GM10248 (cell line): ENCODE results near the gene SH2D3C.

Experiments used
- CTCF ChIA-PET: fragments of 300-600 bp; sonication (Branson Sonifier 250); formaldehyde crosslinking; extraction: SDS; loops from one replicate; lab custom pipeline; 2021; ENCODE audit warnings: antibody characterized with exemption; lab: Yijun Ruan, JAX
- POLR2A ChIA-PET: fragments of 350-650 bp; sonication (Branson Sonifier 250); formaldehyde crosslinking; extraction: SDS; loops from one replicate; lab custom pipeline; 2020; ENCODE audit warnings: antibody characterized with exemption; lab: Yijun Ruan, JAX
- DNase-seq: peaks from one replicate; pipeline ENCODE4 v3.0.0; 2012; ENCODE audit errors: extremely low spot score
- TF ChIP-seq, protein P1 (sequence below): IDR thresholded peaks from 2 replicates; pipeline ENCODE4 v1.5.1; 2012; ENCODE audit warnings: mild to moderate bottlenecking, low read depth; ENCODE audit errors: extremely low read depth, missing control alignments, control extremely low read depth

The SH2D3C gene

DNA sequence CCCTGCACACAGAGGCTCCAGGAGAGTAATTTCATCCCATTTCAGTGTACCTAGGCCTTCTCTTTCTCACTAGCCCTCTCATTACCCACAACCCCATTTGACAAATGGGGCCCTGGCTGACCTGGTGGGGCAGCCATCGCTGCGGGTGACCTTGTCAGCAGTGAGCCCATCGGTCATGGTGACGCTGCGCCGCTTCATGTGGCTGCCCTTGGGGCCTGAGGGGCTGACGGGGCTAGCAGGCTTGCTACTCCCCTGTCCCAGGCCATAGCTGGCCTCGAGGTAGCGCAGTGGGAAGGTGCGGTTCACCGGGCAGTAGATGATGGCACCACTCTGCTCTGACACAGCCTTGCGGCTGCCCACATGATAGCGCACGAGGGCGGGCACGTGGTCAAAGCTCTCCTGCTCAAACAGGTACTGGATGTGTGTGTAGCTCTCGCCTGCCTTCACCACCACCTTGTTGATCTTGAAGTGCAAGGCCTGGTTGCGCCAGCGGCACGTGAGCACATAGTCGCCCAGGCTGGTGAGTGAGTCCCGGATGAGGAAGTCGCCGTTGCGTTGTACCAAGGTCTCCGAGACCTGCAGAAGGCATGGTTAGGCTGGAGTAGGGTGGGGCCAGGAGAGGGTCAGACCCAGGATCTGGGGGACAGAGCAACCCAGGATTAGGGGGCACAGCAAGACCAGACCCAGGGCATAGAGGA lies 29.2 kb downstream of the SH2D3C start:
- ChIA-PET POLR2A (no interaction called here), CTCF (interaction anchor here (0.9 to 4.2 kb wide), 3 partner anchors 8 to 15 kb away, joined by 3 to 17 read pairs (median 3); partner anchors contain the start of gene TOR2A)
- TF ChIP-seq, protein P1, sequence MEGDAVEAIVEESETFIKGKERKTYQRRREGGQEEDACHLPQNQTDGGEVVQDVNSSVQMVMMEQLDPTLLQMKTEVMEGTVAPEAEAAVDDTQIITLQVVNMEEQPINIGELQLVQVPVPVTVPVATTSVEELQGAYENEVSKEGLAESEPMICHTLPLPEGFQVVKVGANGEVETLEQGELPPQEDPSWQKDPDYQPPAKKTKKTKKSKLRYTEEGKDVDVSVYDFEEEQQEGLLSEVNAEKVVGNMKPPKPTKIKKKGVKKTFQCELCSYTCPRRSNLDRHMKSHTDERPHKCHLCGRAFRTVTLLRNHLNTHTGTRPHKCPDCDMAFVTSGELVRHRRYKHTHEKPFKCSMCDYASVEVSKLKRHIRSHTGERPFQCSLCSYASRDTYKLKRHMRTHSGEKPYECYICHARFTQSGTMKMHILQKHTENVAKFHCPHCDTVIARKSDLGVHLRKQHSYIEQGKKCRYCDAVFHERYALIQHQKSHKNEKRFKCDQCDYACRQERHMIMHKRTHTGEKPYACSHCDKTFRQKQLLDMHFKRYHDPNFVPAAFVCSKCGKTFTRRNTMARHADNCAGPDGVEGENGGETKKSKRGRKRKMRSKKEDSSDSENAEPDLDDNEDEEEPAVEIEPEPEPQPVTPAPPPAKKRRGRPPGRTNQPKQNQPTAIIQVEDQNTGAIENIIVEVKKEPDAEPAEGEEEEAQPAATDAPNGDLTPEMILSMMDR, result no peak
- DNase-seq, result no peak

GRCh38 chr9:127746959-127747569 lies 31.4 kb downstream of the SH2D3C start:
- ChIA-PET CTCF (interaction anchor here (3.1 kb wide), 1 partner anchor 12 kb away, joined by 26 read pairs; the partner anchor contains the start of gene TOR2A), POLR2A (no interaction called here)
- TF ChIP-seq, protein P1, result no peak
- no peak for DNase-seq

GRCh38 chr9:127744398-127745110 lies 33.9 kb downstream of the SH2D3C start:
- TF ChIP-seq, protein P1, result no peak
- CTCF ChIA-PET, result interaction anchor here (0.9 to 4.7 kb wide), 8 partner anchors 9 to 154 kb away, joined by 3 to 26 read pairs (median 11); partner anchors contain the start of genes PTRH1, TOR2A and TTC16
- POLR2A ChIA-PET, result no interaction called here
- no peak for DNase-seq

DNA sequence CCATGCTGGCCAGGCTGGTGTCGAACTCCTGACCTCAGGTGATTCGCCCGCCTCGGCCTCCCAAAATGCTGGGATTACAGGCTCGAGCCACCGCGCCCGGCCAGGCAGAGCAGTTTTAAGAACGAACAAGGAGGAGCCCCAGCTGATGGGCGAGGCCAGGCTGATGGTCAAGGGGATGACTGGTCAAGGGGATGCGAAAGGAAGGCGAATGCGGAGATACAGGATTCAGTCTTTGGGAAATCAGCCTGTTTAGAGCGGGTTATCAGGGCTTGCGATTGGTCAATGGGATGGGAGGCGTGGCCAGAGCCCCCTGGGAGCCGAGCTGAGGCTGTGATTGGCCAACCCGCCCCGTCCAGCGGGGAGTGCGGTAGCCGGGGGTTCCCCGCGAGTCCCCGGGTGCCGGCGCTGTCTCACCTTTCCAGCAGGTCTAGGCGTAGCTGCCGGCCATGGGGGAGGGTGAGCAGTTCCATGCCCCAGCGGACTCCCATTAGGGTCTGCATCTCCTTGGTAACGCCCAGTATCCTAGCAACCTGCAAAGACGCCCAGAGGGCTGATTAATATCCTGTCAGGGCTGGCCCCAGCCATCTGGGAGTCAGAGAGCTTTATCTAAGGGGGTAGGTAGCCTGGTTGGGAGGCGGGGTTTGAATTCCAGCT lies 35.9 kb downstream of the SH2D3C start:
- CTCF ChIA-PET, result interaction anchor here (0.9 to 4.7 kb wide), 5 partner anchors 8 to 179 kb away, joined by 3 to 18 read pairs (median 13); partner anchors contain the start of gene TOR2A
- POLR2A ChIA-PET, result interaction anchor here (0.5 kb wide), 1 partner anchor 72 kb away, joined by 5 read pairs; no protein-coding TSS in a partner anchor
- TF ChIP-seq, protein P1, result no peak
- DNase-seq, result no peak

- POLR2A ChIA-PET, result interaction anchor here (0.5 kb wide), 1 partner anchor 72 kb away, joined by 5 read pairs; no protein-coding TSS in a partner anchor
- CTCF ChIA-PET, result interaction anchor here (0.9 to 4.7 kb wide), 5 partner anchors 11 to 179 kb away, joined by 3 to 17 read pairs (median 4); no protein-coding TSS in a partner anchor
- TF ChIP-seq, protein P1, result no peak
- no peak for DNase-seq
Measured at GRCh38 chr9:127741831-127742434, 36.5 kb downstream of the SH2D3C start.
